Activated CD8-positive, alpha-beta memory T cell treated with anti-CD3 and anti-CD28 coated beads, Interleukin-2, amount 50 U/mL, for 4 hours (primary cell): ENCODE measurements around the gene TLL2.

Experiments used
- DNase-seq: peaks from one replicate; pipeline ENCODE4 v3.0.0-alpha.2; 2020

TLL2 gene

DNA sequence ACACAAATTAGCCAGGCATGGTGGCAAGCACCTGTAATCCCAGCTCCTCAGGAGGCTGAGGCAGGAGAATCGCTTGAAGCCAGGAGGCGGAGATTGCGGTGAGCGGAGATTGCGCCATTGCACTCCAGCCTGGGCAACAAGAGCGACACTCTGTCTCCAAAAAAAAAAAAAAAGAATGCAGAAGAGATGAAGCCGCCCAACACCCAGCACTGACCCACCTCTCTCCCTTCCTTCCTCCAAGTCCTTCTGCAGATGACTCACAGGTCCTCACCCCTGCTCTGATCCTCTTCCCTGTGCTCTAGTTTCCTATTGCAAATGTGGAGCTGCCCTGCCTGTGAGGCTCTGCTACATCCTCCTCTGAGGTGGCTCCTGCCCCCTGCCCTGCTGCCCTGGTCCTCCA lies 132.9 kb downstream of the TLL2 start:
- no peak for DNase-seq

DNA sequence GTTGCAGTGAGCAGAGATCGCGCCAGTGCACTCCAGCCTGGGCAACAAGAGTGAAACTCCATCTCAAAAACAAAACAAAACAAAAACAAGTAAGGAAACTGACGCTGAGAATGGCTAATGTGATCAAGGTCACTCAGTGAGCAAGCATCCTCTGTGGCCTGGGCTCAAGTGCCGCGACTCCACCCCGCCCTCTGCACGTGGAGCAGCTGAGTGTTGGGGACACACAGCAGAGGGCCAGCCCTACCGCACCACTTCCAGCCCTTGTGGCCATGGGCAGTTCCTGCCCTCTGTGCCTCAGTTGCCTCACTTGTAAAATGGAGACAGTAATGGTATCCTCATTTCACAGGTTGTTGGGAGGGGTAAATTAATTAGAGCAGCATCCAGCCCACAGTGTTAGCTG lies 134.0 kb downstream of the TLL2 start:
- DNase-seq, result no peak

DNA sequence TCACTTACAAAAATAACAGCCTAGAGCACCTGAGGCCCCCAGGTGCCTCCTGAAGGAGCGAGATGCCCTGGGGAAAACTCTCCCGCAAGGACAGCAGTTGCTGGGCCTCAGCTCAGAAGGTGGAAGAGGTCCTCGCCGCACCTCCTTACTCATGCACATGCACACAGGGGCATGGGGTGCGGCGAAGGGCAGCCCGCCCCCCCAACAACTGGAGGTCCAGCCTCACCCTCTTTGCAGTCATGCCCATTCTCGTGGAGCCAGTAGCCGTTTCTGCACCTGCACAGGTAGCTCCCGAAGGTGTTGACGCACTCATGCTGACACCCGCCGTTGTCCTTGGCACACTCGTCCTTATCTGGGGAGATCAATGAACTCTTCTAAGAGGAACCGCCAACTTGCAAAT lies 135.0 kb downstream of the TLL2 start:
- DNase-seq, result no peak

DNA sequence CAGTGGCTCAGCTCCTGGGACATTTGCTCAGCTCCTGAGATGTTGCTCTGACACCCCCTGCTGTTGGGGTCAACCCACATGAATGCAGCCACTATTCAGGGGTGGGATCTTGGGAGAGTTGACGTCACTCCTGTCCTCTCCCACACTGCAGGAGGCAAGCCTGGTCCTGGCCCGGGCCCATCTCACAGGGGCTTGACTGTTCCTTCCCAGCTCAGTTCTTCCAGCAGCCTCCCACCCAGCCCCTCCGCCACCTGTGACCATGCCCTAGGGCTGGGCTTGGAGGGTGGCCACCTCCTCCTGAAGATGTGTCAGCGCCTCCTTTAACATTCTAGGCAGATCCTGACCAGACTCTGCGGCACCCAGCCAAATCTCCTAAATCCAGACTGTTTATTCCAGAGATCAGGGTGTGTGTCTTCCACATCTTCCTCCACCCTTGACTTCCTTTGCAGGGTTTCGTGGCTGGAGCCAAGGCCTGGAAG lies 135.9 kb downstream of the TLL2 start:
- no peak for DNase-seq

DNA sequence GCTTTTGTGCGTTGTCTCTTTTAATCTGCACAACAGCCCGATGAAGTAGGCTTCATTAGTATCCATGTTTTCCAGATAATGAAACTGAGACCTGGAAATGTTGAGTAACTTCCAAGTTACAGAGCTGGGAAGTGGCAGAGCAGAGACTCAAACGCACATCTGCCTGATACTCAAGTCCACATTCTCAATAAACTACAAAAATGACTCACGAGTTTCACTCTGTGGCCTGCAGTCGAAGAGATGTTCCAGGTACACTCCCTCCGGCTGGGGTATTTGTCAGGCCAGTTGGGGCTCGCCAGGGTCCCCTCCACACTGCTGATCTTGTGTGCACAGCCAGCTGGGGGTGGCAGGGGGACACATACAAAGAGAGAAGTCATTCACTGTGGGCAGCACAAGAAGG lies 137.2 kb downstream of the TLL2 start:
- DNase-seq, result no peak

DNA sequence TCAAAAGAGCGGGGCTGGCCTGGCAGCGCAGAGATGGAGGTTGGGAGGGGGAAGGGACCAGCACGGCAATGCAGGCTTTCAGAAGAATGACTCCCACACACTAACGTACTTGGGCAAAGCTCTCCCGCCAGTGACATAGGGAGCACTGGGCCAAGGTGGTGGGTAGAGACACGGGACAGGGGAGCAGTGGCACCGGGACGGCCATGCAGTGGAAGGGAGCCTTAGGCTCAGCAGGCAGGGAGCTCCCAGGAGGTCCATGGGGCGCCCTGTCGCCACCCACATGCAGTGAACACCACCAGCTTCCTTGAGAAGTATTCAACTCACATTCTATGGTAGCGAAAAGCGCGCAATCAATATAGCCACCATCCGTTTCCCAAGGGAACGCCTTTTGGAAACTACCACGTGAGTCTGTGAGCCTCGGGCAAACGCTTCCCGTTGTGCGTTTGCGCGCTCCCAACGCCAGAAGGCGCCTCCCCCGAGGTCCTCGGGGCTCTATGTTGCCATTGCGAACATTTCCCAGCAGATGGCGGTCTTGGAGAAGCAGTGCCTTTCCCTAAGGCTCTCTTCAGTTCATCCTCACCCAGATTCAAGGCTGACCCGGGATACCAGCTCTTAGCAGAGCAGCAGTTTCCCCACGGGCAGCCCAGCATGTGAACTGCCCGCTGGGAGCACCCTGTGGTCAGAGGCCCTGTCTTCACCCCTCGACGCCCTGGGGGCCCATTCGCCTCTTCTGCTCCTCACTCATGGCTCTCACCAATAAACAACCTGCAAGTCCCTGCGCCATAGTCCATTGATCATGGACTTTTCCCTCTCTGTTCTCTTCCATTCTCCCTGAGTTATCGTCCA lies 138.5 kb downstream of the TLL2 start:
- DNase-seq, result peak; percentile 65

DNA sequence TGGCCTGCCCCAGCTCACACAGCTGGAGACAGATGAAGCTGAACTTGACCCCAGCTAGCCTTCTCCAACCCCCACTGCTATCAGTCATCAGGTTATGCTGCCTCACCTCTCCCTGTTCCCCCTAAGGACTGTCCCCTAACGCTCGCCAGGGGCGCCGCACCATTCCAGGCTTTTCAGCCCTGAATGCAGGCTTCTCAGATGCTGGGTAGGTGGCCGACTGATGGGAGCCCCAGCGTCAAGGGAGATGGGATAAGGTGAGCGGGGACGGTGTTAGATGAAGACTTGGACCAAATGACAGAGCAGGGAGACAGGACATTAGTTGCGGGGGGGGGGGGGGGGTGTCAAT lies 139.1 kb downstream of the TLL2 start:
- no peak for DNase-seq

DNA sequence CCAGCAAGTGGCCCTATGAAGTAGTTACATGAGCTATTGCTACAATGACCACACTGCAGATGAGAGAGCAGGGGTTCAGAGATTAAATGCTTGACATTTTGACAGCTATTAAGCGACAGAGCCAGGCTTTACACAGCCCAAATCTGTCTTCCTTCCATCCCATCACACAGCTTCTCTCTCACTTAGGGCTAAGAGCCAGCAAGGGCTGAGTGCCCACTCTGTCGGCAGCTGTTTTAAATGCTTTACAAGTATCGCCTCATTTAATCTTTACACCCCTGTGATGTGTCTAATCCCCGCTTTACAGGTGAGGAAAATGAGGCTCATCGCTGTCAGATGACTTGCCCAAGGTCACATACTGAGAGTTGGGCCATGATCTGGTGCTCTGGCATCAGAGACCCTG lies 139.7 kb downstream of the TLL2 start:
- no peak for DNase-seq

DNA sequence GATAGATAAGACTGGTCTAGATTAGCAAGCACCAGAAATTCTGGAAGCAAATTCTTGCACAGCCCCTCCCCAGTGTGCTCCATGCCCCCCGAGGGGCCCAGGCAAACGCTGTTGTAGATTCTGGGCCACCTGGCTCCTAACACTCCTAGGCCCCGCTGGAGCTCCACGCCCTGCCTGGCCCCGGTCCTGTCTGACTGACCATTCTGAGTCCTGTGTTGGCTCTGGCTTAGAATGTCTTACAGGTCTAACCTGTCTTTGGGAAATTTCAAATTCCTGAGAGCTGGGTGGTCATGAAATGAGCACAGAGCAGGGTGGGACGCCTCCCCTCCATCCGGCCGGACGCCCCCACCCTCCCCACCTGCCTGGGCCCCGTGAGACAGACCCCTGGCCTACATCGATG lies 142.4 kb downstream of the TLL2 start:
- DNase-seq, result no peak

DNA sequence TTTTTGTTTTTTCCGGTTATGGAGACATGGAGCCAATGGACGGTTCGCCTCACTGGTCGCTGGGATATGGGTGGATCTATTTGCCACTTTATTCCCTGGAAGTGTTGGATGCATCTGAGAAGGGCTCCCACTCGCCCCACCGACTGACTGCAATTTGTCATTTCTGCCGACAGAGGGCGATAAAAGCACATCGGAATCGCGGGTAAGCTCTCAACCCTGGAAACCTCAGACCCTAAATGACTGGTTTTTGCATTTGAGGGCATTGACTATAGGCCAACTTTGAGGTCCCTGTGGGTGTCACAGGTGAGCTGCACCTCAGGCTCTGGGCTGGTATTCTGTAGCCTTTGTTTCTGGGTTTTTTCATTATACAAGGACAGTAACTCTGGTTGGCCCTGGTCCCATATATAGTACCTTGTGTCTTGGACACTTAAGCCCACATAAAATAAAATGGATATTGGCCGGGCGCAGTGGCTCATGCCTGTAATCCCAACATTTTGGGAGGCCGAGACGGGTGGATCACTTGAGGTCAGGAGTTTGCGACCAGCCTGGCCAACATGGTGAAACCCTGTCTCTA lies 143.1 kb downstream of the TLL2 start:
- peak; percentile 43 for DNase-seq

DNA sequence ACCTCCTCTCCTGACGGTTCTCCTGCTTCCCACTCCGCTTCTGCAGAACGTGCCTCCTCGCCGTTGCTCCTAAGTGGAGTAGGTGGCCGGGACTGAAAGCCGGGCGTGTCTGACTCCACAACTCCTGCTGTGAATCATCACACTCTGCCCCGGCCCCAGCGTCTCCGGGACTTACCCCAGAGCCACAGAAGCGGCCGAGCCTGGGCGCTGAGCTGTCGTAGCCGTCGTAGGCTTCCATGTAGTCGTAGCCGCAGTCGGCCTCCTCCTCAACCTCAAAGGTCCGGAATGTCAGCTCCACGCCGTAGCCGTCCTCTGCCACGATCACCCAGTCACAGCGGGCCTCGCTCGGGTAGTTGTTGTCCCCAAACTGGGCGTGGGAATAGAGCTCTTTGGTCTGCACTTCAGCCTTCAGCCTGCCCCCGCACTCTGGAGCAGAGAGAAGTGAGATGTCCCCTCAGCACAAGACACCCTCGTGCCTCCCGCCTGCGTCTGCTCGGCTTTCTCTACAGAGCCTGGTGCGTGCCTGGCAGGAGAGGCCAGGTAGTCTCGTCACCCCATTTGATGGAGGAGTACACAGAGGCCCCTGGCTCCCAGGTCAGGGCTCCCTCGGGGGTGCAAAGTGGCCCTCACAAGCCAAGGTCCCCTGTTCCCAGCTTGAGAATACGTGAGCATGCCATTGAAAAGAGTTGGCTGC lies 143.7 kb downstream of the TLL2 start:
- no peak for DNase-seq

DNA sequence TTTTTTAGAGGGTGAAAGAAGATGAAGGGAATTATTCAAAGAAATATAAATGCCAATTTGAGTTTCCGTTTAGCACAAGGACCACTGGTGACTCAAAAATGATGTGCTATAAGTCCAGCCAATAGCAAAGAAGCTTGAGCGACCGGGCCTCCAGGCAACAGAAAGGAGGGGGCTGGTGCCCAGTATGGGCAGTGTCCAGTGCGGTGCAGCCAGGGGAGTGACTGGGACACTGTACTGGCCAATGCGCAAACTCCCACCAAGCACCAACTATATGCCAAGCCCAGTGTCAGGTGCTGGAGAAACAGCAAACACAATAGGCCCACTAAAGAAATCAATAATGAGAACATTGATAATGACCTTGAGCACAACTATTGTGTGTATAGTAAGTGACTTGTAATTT lies 144.8 kb downstream of the TLL2 start:
- no peak for DNase-seq

DNA sequence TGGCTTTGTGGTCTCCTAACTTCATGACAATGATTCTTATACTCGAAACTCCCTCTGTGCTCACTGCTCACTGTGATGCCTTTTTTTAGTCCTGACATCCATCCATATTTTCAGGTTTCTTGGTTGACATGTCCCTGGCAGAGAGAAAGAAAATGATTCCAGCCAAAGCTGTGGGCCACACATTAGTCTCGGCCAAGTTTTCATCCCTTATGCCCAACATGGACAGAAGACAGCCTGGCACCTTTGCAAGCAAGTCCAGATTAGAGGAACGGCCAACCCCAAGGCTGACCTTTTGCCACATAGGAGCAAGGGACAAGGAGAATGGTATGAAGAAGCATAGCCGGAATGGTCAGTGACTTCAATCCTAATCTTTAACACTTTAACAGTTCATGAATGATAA lies 146.3 kb downstream of the TLL2 start:
- DNase-seq, result no peak

DNA sequence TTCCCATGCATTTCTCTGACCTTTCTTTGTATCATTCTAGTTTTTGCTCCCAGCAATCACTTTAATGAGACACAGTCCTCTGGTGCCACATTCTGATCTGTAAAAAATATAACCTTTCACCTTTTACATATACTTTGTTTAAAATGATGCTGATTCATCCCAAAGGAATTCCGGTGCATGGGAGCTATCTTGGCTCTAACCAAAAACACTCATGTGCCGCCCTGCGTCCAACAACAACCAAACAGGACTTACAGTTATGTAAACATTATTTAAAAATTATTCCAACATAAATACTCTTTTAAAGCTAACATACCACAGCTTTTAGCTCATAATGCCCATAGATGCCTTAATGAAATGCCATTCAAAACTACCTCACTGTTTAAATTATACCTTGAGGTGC lies 147.2 kb downstream of the TLL2 start:
- no peak for DNase-seq

DNA sequence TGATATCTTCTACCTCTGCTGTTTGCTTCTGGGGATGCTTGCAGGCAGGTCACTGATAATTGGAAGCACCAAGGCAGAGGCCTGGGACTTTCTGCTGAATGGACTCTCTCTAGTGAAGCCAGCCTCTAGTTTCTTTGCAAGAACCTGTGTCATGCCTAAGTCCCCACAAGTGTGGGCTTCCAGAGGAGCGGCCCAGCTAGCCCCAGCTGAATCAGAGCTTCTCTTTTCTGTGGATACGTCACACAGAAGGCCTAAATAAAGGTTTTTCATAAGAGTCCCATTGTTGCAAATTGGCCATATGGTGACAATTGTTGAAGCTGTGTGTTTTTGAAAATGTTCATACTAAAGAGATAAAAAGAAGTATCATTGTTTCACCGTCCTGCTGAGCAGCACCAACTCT lies 148.2 kb downstream of the TLL2 start:
- no peak for DNase-seq

DNA sequence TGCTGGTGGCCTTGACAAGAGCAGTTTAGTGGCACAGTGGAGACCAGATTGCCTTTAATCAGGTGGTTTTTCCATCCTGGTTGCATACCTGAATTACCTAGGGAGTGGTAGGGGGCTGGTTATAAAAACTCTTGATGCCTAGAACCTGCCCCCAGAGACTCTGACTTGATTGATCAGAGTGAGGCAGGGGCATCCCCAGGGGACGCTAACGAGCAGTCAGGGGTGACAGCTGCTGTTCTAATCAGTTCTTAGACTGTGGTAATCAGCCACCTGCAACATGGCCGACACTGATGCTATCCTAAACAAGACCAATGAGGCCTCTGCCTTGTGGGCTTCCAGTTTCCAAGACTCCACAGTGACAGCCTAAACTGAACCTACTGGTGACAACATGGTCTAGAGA lies 153.0 kb downstream of the TLL2 start:
- no peak for DNase-seq

DNA sequence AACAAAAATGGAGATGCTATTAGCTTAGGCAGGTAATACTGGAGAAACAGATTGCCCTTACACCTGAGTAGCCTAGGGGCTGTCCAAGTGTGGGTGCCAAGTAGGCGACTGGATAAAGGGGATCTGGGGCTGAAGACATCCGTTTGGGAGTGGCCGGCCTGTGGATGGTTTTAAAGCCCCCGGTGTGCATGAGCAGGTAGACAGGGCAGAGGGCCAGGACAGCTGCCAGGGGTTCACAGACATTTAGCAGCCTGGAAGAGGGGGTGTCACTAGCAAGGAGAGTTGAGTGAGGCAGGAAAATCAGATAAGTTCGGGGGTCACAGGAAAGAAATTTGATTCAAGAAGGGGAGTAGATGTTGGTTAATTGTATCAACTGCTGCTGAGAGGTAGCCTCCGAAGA lies 153.4 kb downstream of the TLL2 start:
- no peak for DNase-seq

DNA sequence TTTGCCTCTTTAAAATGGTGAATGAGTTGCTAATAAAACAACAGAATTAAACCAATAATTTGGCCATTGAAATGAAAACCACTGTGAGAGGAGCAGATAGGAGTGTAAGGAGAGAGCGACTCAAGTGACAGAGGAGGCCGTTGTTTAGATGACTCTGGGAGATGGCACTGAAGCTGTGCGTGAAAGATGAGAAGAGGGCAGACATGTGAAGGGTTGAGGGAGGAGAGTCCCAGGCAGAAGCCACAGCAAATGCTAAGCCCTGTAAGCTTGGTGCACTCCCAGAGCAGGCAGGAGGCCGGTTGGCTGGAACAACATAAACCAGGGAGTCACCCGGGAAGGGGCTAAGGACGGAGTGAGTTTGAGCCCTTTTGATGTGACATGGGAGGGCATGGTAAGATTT lies 154.1 kb downstream of the TLL2 start:
- no peak for DNase-seq

DNA sequence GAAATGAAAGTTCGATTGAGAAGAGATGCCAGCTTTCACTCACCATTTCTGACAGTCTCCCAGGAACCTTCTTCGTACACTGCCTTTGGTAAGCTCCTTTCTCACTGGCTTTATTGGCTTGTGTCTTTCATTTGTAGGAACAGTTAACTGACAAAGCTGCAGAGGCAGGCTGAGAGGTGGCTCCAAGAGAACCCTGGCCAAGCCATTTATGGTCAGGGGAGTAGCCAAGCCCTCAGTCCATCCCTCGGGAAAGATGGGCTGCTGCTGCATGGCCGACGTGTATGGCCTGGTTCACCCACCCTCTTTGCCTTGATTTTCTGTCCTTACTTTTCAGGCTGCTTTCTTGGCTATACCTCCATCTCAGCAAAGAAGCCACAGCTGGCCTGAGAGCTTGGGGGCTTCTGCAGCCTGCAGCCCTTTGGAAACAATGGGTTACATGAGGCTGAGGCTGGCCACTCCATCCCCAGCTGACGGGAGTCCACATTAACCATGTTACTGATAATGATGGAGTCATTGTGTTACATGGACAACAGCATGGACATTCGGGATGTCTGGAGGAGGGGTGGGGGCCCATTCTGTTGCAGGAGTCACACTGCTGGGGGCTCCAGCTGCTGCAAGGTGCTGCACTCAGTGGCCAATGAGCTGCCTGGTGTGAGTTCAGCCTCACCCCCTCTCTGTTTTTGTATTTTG lies 154.7 kb downstream of the TLL2 start, which contains the start of gene OPALIN:
OPALIN (minus strand) TSS at position 152 of the 690 bp plus-strand sequence; CDS start at position 46, 106 bp downstream.
- DNase-seq, result no peak

DNA sequence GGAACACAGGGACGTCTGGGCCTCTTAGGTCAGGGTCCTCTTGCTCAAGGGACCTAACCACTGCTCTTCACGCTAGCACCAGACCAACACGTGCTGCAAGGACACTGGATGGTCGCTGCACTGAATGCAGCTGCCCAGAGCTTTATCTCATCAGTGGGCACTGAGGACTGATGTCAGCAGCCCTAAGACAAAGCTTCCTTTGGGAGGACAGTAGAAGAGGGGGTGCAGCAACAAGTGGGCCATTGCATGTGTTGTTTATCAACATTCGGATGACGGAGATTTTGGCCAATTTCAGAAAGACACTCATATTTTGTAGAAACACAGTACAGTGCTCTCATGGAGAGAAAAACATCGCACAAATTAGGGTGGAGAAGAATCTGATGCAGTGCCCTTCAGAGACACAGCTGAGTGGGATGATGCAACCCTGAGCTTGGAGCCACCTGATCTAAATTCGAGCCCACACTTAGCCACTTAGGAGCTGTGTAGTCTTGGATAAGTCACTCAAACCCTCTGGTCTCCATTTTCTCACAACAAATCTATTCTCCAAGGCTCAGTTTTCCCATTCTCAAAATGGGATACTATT lies 156.6 kb downstream of the TLL2 start:
- no peak for DNase-seq

DNA sequence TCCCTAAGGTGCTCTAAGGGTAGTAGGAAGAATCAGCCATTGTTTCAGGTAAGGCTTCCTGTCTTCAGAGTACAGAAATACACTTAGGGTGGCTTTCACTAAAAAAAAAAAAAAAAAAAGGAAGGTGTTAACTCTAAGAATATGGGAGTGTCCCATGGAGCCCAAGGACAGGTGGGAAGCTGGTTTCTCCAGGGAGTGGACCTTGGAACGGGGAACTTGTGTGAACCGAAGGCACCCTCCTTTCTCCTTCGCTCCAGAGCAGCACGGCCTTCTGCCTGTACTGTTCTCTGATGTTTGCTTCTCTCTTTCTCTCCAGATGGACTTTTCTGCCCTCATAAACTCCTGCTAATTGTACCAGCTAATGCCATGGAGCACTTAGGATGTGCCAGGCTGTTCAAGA lies 161.1 kb downstream of the TLL2 start:
- DNase-seq, result no peak

DNA sequence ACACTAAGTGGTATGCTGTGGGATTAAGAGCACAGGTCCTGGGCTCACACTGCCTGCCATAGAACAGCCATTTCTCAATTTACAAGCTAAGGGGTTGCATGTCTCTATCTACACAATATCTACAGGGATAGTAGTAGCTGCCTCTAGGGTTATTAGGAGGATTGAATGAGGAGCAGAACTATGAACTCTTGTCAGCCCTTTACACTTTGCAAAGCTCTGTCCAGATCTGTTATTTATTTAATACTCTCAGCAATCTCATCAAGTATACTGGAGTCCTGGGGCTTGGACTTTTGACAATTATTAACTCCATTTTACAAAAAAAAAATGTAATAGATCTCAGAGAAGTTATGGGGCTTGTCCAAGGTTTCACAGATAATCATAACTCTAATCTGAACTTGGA lies 161.7 kb downstream of the TLL2 start:
- no peak for DNase-seq

DNA sequence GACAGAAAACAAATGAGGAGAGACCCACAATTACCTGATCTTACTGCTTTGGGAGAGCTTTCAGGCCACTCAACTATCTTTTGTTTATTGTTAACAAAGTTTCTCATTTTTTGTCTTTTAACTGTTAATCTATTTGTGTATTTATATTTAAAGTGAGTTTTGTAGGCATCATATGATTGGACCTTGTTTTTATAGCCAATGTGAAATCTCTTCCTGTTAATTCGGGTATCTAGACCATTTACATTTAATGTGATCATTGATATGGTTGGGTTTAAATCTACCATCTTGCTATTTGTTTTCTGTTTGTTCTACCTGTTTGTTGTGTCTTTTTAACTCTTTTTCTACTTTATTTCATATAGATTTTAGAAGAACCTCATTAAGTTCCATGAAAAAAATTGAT lies 167.4 kb downstream of the TLL2 start:
- DNase-seq, result no peak
